ENCODE measurements around the gene LYRM4.

LYRM4 gene

DNA sequence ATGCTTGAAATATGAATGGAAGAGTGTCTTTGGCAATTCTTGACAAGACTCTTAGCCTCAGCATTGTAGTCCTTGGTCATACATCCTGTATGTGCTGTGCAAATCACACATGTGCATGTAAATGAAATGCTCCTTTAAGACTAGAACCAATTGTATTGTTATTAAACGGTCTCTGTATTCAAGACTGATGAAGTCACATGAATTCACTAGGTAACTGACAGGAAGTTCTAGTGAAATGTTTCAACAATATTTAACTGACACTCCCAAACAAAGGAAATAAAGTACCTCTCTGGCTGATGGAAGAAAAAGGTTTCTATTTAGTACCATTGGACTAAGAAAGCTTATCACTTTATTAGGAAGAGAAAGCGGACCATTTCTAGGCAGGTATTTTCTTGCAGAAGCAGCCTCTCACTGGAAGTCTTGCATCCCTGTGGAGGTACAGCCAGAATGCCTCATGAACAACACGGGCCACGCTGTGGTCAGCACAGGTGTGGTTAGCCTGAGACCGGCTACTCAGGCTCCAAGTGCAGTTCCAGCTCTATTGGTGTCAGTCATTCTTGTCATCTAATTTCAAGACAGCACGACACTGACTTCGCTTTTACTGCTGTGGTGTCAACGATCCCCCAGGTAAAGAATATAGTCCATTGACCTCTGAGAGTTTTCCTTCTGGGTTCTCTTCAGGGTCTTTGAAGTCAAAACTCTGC lies 158.3 kb downstream of the LYRM4 start:
- no peak for DNase-seq (ENCODE audit: low read depth in 1 of 2, low spot score in 1 of 2)

DNA sequence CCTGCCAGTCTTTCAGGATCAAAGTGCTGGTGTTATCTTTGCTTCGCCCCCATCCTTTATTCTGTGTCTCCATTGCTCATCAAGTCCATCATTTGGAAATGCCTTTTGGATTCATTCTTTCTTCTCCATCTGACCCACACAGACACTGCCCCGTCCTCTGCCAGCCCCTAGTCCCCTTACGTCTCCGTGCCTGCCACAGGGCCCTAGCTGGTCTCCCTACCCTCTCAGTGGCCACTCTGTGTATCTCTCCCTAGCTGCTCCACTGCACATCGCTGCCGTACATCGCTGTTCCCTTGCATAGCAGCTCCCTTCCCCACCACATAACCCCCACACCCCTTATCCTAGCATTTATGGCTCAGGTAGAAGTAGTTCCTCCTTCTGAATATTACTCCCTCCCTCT lies 159.9 kb downstream of the LYRM4 start:
- DNase-seq (ENCODE audit: low read depth in 1 of 2, low spot score in 1 of 2) = no peak

DNA sequence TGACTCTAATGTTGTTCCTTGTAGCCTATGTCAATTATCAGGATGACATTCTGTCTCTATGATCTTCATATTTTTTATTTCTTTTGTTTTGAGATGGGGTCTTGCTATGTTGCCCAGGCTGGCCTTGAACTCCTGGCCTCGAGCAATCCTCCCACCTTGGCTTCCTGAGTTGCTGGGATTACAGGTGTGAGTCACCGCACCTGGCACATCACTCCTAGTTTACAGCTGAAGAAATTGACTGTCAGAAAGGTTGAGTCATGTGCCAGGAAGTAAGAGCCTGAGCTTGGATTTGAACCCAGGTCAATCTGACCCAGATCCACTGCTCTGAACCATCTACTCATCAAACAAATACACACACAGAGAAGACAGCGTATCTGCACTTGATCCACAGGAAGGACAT lies 161.2 kb downstream of the LYRM4 start:
- no peak for DNase-seq (ENCODE audit: low read depth in 1 of 2, low spot score in 1 of 2)

DNA sequence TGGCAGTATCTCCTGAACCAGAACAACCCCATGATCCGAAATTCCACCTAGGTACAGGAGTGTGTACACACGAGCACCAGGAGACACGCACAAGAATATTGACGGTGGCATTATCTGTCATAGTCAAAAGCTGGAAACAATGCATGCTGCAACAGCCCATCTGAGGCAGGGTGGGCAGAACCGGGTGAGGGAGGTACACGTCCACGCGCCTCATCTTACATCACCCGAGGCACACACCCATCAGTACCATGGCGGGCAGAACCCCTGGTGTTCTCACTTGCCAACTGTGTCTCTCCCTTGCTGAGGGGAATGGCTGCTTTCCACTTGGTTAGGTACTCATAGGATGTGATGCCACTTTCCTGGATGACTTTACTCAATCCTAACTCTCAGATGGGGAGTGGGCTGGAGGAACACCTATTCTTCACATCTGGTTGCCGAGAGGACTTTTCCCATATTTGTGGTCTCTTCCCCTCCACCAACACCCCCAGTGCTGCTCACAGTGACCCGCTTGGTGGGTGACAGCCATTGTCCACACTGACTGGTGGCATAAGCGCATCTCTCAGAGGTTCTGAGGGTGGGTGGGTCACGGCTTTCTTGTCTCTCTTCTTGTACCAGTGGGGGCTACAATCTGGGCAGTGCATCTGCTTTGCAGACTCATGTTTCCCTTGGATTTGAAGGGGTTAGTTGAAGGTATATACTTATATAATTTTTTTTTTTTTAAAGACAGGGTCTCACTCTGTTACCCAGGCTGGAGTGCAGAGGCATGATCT lies 162.1 kb downstream of the LYRM4 start:
- DNase-seq (ENCODE audit: low read depth in 1 of 2, low spot score in 1 of 2) = no peak

DNA sequence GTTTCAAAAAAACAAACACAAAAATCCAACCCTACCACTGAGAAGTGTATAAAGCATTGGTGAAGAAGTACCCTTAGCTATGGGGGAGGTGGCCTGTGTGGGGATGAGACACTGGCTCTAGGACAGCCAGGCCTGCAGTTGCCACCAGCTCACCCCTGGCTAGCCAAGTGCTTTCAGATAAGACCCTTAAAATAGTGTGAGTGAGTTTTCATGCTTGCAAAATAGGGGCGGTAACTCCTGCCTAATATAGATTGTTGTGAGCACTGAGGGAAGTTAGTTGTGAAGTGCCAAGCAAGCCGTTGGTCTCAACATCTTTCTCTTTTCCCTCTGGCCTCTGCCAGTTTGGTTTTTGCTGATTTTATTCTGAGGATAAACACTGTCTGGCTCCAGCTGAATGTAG lies 164.3 kb downstream of the LYRM4 start:
- no peak for DNase-seq (ENCODE audit: low read depth in 1 of 2, low spot score in 1 of 2)

DNA sequence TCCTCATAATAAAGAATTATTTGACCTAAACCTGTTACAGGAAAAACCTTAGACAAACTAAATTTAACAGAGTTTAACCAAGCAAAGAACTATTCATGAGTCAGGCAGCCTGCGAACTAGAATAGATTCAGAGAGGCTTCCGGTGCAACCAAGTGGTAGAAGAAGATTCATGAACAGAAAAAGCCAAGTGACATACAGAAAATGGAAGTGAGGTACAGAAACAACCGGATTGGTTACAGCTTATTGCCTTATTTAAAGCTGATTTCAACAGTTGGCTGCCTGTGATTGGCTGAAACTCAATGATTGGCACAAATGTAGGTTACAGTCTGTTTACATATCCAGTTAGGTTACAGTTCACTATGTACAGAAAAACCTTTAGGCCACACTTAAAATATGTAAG lies 165.5 kb downstream of the LYRM4 start:
- no peak for DNase-seq (ENCODE audit: low read depth in 1 of 2, low spot score in 1 of 2)

DNA sequence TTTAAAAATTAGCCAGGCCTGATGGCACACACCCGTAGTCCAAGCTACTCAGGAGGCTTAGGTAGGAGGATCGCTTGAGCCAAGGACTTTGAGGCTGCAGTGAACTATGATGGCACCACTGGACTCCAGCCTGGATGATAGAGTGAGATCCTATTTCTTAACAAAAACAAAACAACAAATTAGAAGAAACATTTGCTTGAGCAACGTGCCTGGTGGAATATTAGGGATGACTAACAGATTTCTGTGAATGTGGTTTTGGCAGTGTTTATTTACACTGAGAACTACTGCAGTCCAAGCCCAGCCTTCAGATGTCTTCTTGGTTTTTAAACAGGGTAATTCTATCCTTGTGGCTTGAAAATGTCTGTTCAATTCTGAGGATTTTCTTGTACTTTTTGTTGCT lies 166.4 kb downstream of the LYRM4 start:
- no peak for DNase-seq (ENCODE audit: low read depth in 1 of 2, low spot score in 1 of 2)

DNA sequence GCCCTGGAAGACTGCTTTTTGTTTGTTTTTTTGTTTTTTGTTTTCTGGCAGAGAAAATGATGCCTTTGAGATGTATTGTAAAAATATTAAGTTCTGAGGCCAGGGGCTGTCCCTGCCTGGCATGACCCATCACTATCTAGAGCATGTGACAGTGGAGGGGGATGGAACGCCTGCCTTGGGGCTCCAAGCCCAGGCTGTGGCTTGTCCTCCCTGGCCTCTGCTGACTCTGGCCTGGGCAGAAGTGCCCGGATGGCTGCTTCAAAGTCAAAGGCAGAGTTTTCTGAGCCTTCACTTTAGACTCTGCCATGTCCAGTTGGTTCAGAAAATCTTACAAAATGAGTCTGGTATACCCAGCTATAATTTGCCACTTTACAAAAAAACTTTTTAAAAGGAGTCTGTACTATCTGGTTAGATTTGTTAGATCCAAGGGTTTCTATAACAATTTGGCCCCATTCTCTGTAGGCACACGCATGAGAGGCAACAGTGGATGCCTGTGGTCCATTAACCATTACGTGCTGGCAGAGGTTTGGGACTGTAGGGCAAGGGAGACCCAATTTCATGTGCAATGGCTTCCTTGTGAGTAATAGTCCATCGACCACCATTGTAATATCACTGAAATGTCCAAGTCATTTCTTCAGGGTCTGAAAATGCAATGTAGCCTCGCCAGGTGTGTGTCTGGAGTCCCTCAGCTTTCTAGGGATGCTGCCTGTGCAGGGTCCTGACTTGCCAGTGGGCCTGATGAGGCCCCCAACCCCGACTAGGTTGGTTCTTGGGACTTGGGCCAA lies 167.3 kb downstream of the LYRM4 start:
- no peak for DNase-seq (ENCODE audit: low read depth in 1 of 2, low spot score in 1 of 2)

DNA sequence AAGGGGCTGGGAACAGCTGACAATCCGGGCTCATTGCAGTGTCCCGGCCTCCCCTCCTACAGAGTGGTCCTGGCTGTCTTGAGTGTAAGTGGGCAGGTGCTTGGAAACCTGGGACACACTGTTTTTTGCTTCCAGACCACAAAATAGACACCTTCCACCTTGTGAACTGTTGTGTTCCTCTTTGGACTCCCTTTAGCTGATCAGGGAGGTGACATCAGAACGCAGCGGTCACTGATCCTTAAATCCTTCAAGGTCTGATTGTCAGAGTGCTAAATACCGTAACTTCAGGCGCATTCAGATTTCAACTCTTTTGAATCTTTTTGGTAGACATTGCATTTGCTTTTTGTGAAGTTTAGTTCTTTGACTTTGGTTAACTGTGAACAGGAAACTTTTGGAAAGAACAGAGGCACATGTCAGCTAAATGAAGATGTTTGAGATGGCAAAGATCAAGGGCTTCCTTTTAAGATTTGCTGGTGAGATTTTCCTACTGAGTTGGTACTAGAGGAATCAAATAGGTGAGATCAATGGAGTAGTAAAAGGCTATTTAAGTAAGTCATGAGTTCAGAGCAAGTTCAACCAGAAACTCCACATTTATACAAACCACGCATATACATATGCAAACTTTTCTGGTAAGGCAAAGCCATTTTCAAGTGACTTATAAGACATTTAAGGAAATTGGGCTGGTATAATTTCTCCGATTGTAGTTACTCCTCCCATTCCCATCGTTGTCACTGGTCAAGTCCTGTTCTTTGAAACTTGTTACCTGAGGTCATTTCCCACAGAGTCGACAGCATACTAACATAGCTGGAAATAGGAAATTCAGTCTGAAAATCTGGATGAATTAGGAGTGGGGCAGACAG lies 169.3 kb downstream of the LYRM4 start:
- no peak for DNase-seq (ENCODE audit: low read depth in 1 of 2, low spot score in 1 of 2)

DNA sequence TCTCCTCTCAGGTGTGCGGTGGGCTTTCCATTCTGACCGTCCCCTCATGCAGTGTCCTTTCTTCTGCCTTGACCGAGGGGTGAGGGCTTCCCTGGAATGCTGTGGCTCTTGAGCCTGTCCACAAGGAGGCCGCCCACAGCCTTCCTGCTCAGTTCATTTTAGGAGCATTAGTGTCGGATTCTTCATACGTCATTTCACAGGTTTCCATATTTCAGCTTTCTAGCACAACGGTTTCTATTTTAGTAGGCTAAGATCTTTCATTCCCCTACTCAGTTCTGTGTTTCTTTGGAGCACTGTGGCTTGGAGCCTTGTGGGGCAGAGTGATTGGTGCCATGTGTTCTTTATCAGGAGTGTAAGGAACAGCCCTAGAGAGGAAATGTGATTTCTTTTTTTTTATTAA lies 170.1 kb downstream of the LYRM4 start:
- no peak for DNase-seq (ENCODE audit: low read depth in 1 of 2, low spot score in 1 of 2)

DNA sequence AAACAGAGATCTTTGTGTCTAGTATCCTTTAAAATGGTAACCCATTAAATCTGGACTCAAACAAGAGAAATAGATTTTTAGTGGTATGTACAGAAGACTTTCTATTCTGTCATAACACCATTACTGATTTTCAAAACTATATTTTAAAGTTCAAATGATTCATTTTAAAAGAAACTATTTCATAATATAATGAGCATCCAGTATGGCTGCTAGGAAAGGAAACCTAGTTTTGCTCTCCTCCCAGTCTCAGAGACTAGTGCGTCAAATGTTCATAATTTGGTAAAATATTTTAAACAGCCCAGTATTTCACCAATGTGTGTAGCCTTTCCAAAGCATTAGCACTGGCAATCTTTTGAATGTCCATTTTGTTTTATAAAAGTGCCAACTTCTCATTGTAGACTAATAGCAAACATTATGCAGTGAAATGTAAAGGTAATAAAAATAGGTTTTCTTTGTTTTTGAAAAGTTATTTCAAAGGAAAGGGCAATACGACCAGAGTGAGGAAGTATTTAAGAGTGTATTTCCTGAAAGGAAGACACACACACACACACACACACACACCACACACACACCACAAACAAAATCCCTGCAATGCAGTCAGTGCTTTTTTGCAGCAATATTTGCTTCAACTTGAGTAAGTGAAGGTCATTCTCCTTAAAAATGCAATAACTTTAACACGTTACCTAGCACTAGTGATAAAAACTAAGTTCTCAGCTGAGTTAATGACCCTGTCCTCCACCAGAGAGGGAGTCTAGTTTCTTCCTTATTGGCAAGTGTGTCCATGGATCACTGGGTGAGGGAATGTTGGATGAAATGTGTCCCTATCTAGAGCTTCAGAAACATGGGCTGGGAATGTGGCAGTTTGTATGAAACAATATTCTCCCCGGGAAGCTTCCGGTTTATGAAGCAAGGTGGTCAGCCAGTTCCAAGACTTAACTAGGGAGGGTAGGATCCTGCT lies 171.0 kb downstream of the LYRM4 start:
- DNase-seq (ENCODE audit: low read depth in 1 of 2, low spot score in 1 of 2) = no peak

DNA sequence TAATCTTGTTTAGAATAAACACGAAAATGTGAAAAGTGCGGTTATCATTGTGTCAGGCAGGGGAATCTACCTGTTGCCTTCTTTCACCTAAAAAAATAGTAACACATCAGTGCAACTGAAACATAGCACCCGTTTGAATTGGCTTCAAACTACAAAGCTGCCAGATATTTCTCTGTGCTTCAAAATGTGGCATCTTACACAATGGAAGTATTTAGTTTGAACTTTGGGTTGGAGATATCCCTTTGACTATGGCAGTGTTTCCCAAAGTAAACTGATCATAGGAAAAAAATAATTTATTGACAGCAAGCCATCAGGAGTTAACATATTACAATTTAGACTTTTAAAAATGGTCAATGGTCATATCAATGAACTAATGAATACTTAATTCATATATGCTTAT lies 172.0 kb downstream of the LYRM4 start:
- DNase-seq (ENCODE audit: low read depth in 1 of 2, low spot score in 1 of 2) = no peak

DNA sequence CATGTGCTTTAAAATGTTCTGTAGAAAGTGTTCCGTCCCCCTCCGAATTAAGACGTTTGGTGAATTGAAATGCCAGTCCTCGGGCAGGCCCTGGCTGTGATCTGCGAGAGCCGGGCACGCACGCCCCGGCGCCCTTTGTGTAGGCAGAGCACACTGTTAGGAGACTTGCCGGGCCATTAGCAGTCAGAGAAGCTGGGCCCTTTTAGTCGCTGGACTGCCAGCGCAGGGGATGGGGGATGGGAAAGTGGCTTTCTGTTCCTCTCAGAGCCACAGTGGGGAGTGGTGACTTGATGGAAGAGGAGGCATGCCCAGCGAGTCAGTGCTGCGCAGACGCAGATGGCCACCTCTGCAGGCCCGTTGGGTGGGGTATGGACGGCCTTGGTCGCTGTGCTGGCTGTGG lies 173.4 kb downstream of the LYRM4 start:
- DNase-seq (ENCODE audit: low read depth in 1 of 2, low spot score in 1 of 2) = no peak

DNA sequence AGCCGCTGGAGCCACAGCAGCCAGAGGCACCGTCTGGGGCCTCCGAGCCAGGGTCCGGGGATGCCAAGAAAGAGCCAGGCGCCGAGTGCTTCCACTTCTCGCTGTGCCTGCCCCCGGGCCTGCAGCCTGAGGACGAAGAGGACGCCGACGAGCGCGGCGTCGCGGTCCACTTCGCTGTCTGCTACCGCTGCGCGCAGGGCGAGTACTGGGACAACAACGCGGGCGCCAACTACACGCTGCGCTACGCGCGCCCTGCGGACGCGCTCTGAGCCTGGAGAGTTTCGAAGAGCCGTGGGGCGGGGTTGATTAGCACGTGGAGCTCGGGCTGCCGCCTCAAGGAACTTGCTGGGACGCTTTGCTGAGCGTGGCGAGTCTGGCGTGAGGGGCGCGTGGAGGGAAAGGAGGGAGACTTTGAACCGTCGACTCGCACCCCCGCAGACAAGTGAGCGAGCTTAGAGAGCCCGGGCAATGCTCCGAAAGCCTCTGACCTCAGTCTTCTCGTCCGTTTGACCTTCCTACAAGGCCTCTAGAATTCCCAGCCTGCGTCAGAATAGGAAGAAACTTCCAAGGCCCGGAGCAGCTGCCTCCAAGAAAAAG lies 174.4 kb downstream of the LYRM4 start:
- no peak for DNase-seq (ENCODE audit: low read depth in 1 of 2, low spot score in 1 of 2)

DNA sequence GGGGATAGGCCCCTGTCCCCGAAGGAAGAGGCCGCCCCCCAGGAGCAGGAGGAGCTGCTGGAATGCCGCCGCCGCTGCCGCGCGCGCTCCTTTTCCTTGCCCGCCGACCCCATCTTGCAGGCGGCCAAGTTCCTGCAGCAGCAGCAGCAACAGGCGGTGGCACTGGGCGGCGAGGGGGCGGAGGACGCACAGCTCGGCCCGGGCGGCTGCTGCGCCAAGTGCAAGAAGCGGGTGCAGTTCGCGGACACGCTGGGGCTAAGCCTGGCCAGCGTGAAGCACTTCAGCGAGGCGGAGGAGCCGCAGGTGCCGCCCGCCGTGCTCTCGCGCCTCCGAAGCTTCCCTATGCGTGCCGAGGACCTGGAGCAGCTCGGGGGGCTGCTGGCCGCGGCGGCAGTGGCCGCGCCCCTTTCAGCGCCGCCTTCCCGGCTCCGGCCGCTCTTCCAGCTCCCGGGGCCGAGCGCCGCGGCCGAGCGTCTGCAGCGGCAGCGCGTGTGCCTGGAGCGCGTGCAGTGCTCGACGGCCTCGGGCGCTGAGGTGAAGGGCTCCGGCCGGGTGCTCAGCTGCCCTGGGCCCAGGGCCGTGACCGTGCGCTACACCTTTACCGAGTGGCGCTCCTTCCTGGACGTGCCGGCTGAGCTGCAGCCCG lies 175.0 kb downstream of the LYRM4 start:
- no peak for DNase-seq (ENCODE audit: low read depth in 1 of 2, low spot score in 1 of 2)

DNA sequence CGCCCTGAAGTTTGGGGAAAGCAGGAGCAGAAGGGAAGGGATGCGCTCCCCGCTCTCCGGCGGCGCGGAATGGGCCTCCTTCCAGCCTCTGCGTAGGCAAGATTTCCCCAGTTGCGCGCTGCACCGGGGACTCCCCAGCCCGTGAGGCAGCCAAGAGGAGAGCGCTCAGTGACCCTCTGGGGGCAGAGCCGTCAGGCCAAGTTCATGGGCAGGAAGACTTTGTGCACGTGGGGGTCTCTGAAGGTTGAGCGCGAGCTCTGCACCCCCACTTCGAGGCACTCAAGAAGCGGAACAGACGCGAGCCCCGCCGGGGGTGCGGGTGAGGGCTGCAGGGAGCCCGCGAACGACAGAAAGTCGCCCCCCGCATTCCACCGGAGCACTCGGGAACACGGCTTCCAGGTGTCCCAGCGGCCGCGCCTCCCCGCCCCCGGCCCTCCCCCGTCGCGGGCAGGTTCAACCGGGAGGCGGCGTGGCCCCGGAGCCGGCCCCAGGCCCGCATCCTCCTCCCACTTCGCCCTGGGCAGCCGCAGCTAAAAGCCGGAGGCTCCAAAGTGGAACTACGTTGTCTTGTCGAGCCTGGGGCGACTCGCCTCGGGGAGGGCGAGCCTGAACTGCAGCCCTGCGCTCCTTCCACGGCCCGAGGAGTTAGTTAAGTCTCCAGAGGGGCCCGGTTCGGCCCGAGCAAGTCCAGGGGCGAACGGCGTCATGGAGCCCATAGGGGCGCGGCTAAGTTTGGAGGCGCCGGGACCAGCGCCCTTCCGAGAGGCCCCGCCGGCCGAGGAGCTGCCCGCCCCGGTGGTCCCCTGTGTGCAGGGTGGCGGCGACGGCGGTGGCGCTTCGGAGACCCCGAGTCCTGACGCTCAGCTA lies 175.7 kb downstream of the LYRM4 start, which contains the start of gene PPP1R3G:
Gene PPP1R3G, plus strand, starts transcription at position 561 of the 867 bp plus-strand sequence. Its CDS starts 145 bp downstream, at position 706.
- no peak for DNase-seq (ENCODE audit: low read depth in 1 of 2, low spot score in 1 of 2)

DNA sequence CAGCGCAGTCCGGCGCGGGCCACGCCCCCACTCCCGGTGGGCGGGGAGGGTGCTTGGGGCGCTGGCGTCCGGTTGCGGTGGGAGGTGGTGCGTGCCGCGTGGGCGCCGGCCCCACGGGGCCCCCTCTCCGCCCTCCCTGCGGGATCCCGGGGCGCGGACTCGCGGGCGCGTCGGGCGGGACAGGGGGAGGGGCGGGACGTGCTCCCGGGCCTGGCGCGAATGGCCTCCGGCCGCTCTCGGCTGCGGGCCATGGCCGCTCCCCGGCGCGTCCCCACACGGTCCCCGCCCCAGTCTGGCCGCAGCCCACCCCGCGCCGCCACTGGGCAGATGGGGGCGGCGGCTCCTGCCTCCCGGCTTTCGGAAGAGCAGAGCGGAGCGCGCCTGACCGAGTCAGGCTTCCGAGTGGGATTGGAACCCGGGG lies 176.4 kb downstream of the LYRM4 start:
- no peak for DNase-seq (ENCODE audit: low read depth in 1 of 2, low spot score in 1 of 2)

DNA sequence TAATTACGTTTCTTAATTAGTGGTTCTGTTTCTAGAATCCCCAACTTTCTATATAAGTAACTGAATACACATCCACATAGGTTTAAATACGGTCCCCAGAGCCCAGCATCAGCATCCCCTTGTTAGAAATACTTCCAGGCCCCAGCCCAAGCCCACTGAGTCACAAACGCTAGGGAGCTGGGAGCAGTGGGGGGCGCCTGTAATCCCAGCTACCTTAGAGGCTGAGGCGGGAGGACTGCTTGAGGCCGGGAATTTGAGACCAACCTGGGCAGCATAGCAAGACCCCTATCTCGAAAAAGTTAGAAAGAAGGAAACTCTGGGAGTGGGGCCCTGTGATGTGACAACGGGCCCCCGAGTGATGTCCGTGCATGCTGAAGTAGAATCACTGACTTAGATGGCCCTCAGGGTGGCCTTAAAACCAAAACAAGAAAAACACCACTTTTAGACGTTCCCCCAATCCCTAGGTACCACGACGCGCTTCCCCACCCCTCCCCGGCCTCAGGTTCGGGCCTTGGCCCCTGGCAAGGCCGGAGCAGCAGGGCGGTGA lies 176.9 kb downstream of the LYRM4 start:
- DNase-seq (ENCODE audit: low read depth in 1 of 2, low spot score in 1 of 2) = no peak
